Upper lobe of left lung (tissue), 4 donors: ENCODE data around the gene SGMS2.

Source experiments
- CTCF ChIP-seq, 6 experiments: fragments of 450-650 bp in 4 of 6; fragments of 200-600 bp in 2 of 6; sonication (generic) in 2 of 6; IDR thresholded peaks; one replicate each; pipeline ENCODE4 v1.5.1; 2016 to 2019; ENCODE audit warnings: antibody characterized with exemption in 6 of 6
- EP300 ChIP-seq, 4 donors: sonication (generic); formaldehyde crosslinking; IDR thresholded peaks; one replicate each; pipeline ENCODE4 v1.5.1; 2017; ENCODE audit warnings: antibody characterized with exemption in 4 of 4, control low read depth in 2 of 4
- POLR2A ChIP-seq, 4 donors: fragments of 450-650 bp; IDR thresholded peaks; one replicate each; pipeline ENCODE4 v1.5.1; 2016 to 2017; ENCODE audit warnings: antibody characterized with exemption in 4 of 4, mild to moderate bottlenecking in 2 of 4
- POLR2AphosphoS5 ChIP-seq, 2 donors: sonication (generic); formaldehyde crosslinking; IDR thresholded peaks; one replicate each; pipeline ENCODE4 v1.5.1; 2017; ENCODE audit warnings: antibody characterized with exemption in 2 of 2

- TF ChIP-seq CTCF (IDR thresholded peaks at IDR 0.05) (no peak), POLR2AphosphoS5 (IDR thresholded peaks at IDR 0.05) (no peak), POLR2A (IDR thresholded peaks at IDR 0.05) (no peak), EP300 (IDR thresholded peaks at IDR 0.05) (no peak)
Observed at GRCh38 chr4:107935246-107935645, 110.5 kb downstream of the SGMS2 start.
